SIG-M5 (cell line): Measurements from ENCODE around the gene HOXD8.

ENCODE experiments used
- DNase-seq: peaks from one replicate; lab custom pipeline; 2025; lab: John Stamatoyannopoulos, UW

Gene HOXD8

DNA sequence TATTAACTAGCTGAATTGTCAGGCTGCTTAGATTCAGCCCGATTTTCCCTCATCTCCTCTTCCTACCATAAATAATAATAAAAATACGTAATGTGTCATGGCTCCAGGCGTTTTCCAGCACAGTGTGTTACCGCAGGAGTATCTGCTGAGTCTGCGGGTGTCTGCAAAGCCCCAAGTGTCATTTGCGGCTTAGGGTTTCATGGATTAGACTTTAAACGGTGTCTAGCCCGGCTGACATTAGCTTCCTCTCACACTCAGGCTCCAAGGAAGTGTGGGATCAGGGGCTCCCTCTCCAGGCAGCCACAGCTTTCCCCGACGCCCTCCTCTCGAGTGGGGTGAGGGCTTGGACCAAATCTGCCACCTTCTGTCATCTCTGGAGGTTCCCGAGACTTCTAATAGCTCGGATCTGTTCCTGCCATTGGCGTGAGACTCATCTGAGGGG is 44.9 kb downstream of the HOXD8 start:
- no peak for DNase-seq

DNA sequence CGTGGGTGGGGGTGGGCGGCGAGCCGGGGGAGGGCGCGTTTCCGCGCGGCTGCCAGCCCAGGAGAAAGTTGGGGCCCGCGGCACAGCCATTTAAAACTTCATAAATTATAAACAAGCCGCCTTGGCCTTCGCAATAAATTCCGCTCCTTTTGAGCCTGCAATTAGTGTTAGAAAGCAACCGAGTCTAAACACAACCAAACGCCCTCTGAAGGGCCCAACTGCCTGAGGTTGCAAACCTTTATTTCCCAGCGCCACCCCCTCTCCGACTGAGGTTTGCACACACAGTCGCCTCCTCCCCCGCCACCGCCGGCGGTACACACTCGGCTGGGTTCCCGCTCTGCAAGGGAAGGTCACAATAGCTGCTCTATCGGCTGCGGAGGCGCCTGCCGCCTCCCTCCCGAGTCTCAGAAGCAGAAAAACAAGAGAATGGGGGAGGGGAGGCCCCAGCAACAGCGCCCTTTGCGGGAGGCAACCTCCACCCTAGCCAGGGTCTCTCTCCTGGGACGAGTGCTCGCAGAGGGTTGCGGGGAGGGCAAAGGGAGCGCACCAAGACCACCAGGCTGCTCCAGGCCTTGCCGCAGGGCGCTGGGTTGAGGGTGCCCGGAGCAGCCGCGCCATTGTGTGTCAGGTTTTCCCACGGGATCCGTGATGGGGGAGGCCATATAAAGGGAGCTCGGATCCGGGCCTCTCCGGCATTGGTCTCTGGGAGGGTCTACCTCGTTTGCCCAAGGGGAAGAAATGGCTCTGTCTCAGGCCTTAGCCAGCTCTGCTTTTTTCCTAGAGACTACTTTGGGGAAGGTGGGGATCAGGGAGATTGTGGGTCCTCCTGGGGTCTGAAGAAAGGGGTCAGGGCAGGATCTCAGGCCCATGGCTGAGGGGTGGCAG is 45.6 kb downstream of the HOXD8 start:
- no peak for DNase-seq

DNA sequence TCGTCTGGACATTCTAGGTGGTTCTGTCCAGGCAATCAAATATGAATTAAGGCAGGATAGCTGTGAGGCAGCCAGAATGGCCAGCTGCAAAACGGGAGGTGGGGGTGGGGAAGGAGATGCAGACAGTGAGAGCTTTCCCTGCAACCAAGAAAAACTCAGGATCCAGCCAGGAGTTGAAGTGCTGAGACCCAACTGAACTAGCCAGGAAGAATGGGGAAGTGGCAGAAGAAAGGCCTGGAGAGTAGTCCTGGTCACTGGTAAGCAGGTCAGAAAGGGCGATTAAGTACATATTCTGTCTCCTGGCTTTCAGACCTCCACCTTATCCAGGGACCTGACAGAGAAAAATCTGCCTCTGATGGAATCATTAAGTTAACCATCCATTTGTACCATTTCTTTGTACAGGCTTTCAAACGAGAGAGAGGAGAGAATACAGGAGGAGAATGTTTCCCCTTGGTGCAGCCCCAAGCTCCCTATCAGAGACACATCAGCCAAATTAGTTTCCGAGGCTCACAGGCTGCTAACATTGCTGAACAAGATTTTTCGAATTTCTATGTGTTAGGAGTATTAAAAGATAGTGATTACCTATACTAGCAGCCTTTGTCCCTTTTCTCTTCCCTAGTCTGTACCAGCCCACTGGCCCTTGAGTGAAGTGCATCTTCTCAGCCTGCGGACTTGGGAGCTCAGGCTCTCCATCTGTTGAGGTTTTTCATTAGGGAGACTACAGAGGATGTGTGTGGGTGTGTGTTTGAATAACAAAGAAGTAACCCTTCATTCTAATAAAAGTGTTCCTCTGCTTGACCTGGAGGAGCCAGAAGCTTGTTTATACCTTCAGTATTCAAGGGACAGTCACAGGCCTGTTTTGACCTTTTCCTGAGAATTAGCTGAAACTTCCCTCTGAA is 46.5 kb downstream of the HOXD8 start:
- DNase-seq: no peak

DNA sequence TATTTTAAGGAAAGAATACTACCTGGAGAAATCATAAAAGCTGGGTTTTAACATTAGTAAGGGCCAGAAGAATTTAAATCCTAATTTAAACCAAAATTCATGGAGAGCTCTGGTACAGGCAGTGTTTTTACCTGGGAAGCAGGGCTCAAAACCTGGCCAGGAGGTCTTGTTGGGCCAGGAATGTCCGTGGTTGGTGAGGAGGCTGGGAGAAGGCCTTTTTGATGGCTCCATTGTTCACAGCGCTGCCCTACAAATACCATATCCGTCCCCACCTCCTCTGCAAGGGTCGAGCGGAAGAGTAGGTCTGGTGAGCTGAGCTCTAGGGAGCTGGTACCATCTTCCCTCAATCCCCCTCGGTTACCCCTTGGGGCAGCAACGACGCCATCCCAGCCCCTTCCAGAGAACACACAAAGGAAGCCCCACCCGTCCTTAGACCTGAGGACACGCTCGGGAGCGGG is 48.1 kb downstream of the HOXD8 start:
- no peak for DNase-seq

DNA sequence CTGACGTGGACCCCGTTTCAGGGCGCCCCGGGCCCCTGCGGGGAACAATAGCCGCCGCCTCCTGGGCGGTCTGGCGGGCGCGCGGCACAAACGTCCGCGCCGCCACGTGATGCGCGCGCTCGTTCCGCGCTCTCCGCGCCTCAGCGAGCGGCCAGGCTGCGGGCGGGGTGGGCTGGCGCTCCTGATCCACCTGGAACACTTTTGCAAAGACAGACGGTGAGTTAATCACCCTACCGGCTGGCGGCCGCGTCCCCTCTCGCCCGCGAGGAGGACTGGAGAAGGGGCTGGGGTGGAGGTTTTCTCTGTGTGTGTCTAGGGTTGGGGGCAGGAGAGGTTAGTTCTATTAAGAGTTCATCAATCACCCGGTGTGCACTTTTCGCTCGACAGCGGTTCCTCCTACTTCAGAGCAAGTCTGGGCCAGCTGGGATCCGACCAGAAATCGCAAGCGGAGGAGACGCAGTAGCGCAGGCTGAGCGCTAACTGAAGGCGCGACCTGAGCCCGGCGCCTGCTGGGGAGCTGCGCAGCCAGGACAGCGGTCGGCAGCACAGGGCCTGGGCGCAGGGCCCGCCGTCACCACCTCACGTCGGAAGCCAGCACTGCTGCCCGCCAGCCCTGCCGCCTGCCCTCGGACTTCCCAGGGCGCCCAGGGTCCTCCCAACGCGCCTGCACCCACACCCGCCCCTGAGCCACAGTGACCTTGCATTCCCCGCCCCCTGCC is 48.7 kb downstream of the HOXD8 start:
- DNase-seq: no peak

DNA sequence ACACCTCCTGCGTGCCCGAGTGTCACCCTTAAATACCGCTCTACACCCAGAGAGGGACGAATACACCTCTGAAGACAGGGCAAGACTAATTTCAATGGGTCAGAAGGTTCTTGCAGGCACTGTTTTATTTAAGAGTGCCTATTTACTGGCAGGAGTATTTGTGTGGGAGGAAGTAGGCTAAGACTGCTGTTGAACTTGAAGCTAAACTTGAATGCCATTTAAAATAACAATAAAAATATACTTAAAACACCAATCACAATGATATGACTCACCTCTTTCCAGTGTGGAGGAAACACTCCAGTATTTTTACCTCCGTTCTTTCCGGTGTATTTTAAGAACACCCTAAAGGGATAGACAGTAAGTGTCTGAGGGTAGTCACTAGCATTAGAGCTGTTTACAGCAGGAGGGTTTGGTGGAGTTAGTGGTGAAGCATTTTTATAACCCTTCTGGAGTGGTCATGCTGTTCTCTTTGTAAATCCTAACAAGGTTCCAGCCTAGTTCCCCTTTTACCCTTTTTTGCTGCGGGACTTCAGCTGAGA is 49.3 kb downstream of the HOXD8 start:
- DNase-seq: no peak

DNA sequence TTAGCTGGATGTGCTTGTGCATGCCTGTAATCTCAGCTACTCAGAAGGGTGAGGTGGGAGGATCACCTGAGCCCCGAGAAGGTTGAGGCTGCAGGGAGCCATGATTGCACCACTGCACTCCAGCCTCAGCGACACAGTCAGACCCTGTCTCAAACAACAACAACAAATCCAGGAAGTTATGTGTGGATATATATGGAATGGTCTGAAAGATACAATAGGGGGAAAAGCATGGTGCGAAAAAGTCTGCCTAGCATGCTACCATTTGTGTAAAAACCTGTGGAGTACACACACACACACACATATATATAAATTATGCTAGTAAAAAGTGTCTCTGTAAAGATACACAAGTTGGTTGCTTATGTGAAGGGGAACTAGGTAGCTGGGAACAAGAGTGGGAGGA is 52.0 kb downstream of the HOXD8 start:
- DNase-seq: no peak
